Esophagus muscularis mucosa (tissue), 3 donors: Measurements from ENCODE around the gene MORN3.

Experiments used
- CTCF ChIP-seq, 3 experiments: fragments of 200-600 bp in 2 of 3; fragments of 450-650 bp in 1 of 3; sonication (generic) in 2 of 3; IDR thresholded peaks; one replicate each; pipeline ENCODE4 v1.5.1; 2017 to 2019; ENCODE audit warnings: antibody characterized with exemption in 3 of 3, mild to moderate bottlenecking in 2 of 3, moderate library complexity in 1 of 3
- POLR2A ChIP-seq: fragments of 450-650 bp; IDR thresholded peaks from one replicate; pipeline ENCODE4 v1.6.1; 2017; ENCODE audit warnings: antibody characterized with exemption, moderate library complexity, mild to moderate bottlenecking, low read depth

GRCh38 chr12:121688966-121689365, 19.5 kb upstream of the MORN3 start:
- no peak for TF ChIP-seq CTCF (IDR thresholded peaks at IDR 0.05)
- TF ChIP-seq POLR2A: no peak
